ENCODE data around the gene RALGPS1.

RALGPS1 gene

GRCh38 chr9:127193483-127193882 lies 278.9 kb downstream of the RALGPS1 start:
- TF ChIP-seq CTCF (IDR thresholded peaks at IDR 0.05; ENCODE audit: borderline replicate concordance, insufficient read depth, low read depth, low read length), result no peak

GRCh38 chr9:127194881-127195713 lies 280.5 kb downstream of the RALGPS1 start:
- TF ChIP-seq CTCF (IDR thresholded peaks at IDR 0.05; ENCODE audit: borderline replicate concordance, insufficient read depth, low read depth, low read length), result no peak
- no peak overlapping the region for H3K4me3 ChIP-seq (ENCODE audit: low read depth, low read length)

More at GRCh38 chr9:127193483-127193882, 278.9 kb downstream of the RALGPS1 start:
- no peak overlapping the region for H3K4me3 ChIP-seq (ENCODE audit: low read depth, low read length)

- H3K4me3 ChIP-seq (ENCODE audit: low read depth, low read length), result no peak overlapping the region
- no peak for TF ChIP-seq CTCF (IDR thresholded peaks at IDR 0.05; ENCODE audit: borderline replicate concordance, insufficient read depth, low read depth, low read length)
These were observed 281.6 kb downstream of the RALGPS1 start for GRCh38 chr9:127195976-127196825.

GRCh38 chr9:127196826-127197145 lies 282.2 kb downstream of the RALGPS1 start:
- no peak overlapping the region for H3K4me3 ChIP-seq (ENCODE audit: low read depth, low read length)
- no peak for TF ChIP-seq CTCF (IDR thresholded peaks at IDR 0.05; ENCODE audit: borderline replicate concordance, insufficient read depth, low read depth, low read length)

- H3K4me3 ChIP-seq (ENCODE audit: low read depth, low read length), result no peak overlapping the region
- TF ChIP-seq CTCF (IDR thresholded peaks at IDR 0.05; ENCODE audit: borderline replicate concordance, insufficient read depth, low read depth, low read length), result no peak
These were observed 282.7 kb downstream of the RALGPS1 start for GRCh38 chr9:127197186-127197860.

GRCh38 chr9:127197861-127198430 lies 283.4 kb downstream of the RALGPS1 start:
- no peak for TF ChIP-seq CTCF (IDR thresholded peaks at IDR 0.05; ENCODE audit: borderline replicate concordance, insufficient read depth, low read depth, low read length)
- H3K4me3 ChIP-seq (ENCODE audit: low read depth, low read length), result no peak overlapping the region

All from GM12875 (cell line).